Suprapubic skin (tissue), 4 donors: ENCODE measurements around the gene VASP.

ENCODE experiments used
- EP300 ChIP-seq: sonication (generic); formaldehyde crosslinking; IDR thresholded peaks from one replicate; pipeline ENCODE4 v1.6.1; 2017; ENCODE audit warnings: antibody characterized with exemption
- POLR2A ChIP-seq, 2 donors: fragments of 450-650 bp; IDR thresholded peaks; one replicate each; pipeline ENCODE4 v1.6.1; 2017; ENCODE audit warnings: antibody characterized with exemption in 2 of 2, mild to moderate bottlenecking in 2 of 2, moderate library complexity in 2 of 2
- POLR2AphosphoS5 ChIP-seq, 3 donors: sonication (generic); formaldehyde crosslinking; IDR thresholded peaks; one replicate each; pipeline ENCODE4 v1.6.1; 2017; ENCODE audit warnings: antibody characterized with exemption in 3 of 3
- TF ChIP-seq, protein P1 (sequence below), 2 donors: fragments of 200-600 bp in 1 of 2; fragments of 450-650 bp in 1 of 2; sonication (generic) in 1 of 2; IDR thresholded peaks; one replicate each; pipeline ENCODE4 v1.5.1; 2016 to 2019; ENCODE audit warnings: antibody characterized with exemption in 2 of 2, mild to moderate bottlenecking in 1 of 2, moderate library complexity in 1 of 2

DNA sequence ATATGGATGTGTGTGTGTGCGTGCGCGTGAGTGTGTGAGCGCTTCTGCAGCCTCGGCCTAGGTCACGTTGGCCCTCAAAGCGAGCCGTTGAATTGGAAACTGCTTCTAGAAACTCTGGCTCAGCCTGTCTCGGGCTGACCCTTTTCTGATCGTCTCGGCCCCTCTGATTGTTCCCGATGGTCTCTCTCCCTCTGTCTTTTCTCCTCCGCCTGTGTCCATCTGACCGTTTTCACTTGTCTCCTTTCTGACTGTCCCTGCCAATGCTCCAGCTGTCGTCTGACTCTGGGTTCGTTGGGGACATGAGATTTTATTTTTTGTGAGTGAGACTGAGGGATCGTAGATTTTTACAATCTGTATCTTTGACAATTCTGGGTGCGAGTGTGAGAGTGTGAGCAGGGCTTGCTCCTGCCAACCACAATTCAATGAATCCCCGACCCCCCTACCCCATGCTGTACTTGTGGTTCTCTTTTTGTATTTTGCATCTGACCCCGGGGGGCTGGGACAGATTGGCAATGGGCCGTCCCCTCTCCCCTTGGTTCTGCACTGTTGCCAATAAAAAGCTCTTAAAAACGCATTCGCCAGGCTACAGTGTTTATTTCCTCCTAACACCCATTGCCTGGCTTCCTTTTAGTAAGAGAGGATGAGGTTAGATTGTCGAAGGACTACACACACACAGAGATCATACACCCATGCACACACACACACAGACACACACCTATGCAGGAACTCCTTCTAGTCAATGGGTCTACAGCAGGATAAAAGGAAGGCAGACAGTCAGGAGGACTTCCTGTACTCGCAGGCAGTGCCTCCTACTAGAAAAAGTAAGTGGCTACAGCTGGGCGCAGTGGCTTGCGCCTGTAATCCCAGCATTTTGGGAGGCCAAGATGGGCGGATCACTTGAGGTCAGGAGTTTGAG, 32.4 kb upstream of the VASP start:
- TF ChIP-seq, protein P1, sequence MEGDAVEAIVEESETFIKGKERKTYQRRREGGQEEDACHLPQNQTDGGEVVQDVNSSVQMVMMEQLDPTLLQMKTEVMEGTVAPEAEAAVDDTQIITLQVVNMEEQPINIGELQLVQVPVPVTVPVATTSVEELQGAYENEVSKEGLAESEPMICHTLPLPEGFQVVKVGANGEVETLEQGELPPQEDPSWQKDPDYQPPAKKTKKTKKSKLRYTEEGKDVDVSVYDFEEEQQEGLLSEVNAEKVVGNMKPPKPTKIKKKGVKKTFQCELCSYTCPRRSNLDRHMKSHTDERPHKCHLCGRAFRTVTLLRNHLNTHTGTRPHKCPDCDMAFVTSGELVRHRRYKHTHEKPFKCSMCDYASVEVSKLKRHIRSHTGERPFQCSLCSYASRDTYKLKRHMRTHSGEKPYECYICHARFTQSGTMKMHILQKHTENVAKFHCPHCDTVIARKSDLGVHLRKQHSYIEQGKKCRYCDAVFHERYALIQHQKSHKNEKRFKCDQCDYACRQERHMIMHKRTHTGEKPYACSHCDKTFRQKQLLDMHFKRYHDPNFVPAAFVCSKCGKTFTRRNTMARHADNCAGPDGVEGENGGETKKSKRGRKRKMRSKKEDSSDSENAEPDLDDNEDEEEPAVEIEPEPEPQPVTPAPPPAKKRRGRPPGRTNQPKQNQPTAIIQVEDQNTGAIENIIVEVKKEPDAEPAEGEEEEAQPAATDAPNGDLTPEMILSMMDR (IDR thresholded peaks at IDR 0.05), result no peak
- TF ChIP-seq POLR2A (IDR thresholded peaks at IDR 0.05), result peak in 1 of 2 donors; percentile 26
- no peak for TF ChIP-seq POLR2AphosphoS5 (IDR thresholded peaks at IDR 0.05)
- no peak for TF ChIP-seq EP300
